OCI-LY1 (cell line): ENCODE results near the gene CDC123.

Experiments used
- H2AFZ ChIP-seq: fragments of 200-600 bp; sonication (generic), shearing (Covaris generic); 2 replicates; pipeline ENCODE4 v1.6.0; 2014; ENCODE audit warnings: antibody characterized with exemption, mild to moderate bottlenecking, low read length
- H3F3A ChIP-seq: fragments of 200-600 bp; sonication (generic), shearing (Covaris generic); 2 replicates; pipeline ENCODE4 v1.6.0; 2014; ENCODE audit warnings: mild to moderate bottlenecking, antibody characterized with exemption, low read length, moderate library complexity; ENCODE audit not compliant: insufficient read depth
- H3K27ac ChIP-seq: fragments of 200-600 bp; sonication (generic); 2 replicates; pipeline ENCODE4 v1.5.1; 2014; ENCODE audit warnings: low read length, mixed run types, mild to moderate bottlenecking, low read depth; ENCODE audit not compliant: poor library complexity, severe bottlenecking
- H3K27me3 ChIP-seq: fragments of 200-600 bp; sonication (generic); 2 replicates; pipeline ENCODE4 v1.6.0; 2014; ENCODE audit warnings: antibody characterized with exemption, mild to moderate bottlenecking, low read length, moderate library complexity; ENCODE audit not compliant: insufficient read depth
- H3K36me3 ChIP-seq: fragments of 200-600 bp; sonication (generic); 2 replicates; pipeline ENCODE4 v1.6.1; 2014; ENCODE audit warnings: mild to moderate bottlenecking, antibody characterized with exemption, low read length, moderate library complexity, mixed read lengths; ENCODE audit not compliant: insufficient read depth
- H3K4me1 ChIP-seq: fragments of 200-600 bp; sonication (generic); 2 replicates; pipeline ENCODE4 v1.5.1; 2014; ENCODE audit warnings: mild to moderate bottlenecking, low read length, moderate library complexity; ENCODE audit not compliant: insufficient read depth, severe bottlenecking
- H3K4me2 ChIP-seq: fragments of 200-600 bp; sonication (generic), shearing (Covaris generic); 2 replicates; pipeline ENCODE4 v1.6.1; 2014; ENCODE audit warnings: low read length
- H3K4me3 ChIP-seq: fragments of 200-600 bp; sonication (generic); 2 replicates; pipeline ENCODE4 v1.5.1; 2014; ENCODE audit warnings: low read length, low read depth, mild to moderate bottlenecking, mixed read lengths; ENCODE audit not compliant: poor library complexity, severe bottlenecking
- H3K79me2 ChIP-seq: fragments of 200-600 bp; shearing (Covaris generic); 2 replicates; pipeline ENCODE4 v1.6.1; 2016; ENCODE audit warnings: mixed run types, low read length, mixed read lengths; ENCODE audit not compliant: insufficient read depth
- H3K9ac ChIP-seq: fragments of 200-600 bp; sonication (generic), shearing (Covaris generic); 2 replicates; pipeline ENCODE4 v1.6.1; 2014; ENCODE audit warnings: mild to moderate bottlenecking, low read length, mixed read lengths
- H3K9me2 ChIP-seq: fragments of 200-600 bp; sonication (generic), shearing (Covaris generic); 2 replicates; pipeline ENCODE4 v1.6.1; 2014; ENCODE audit warnings: low read depth, mild to moderate bottlenecking, low read length, mixed read lengths
- H3K9me3 ChIP-seq: fragments of 200-600 bp; shearing (Covaris generic); 2 replicates; pipeline ENCODE4 v1.6.1; 2014; ENCODE audit warnings: low read length, mixed read lengths
- H4K20me1 ChIP-seq: fragments of 200-600 bp; sonication (generic), shearing (Covaris generic); 2 replicates; pipeline ENCODE4 v1.6.0; 2016; ENCODE audit warnings: mild to moderate bottlenecking, low read length; ENCODE audit not compliant: insufficient read depth
- EZH2 ChIP-seq: fragments of 200-600 bp; sonication (generic), shearing (Covaris generic); IDR thresholded peaks from 2 replicates; pipeline ENCODE4 v1.8.0; 2017; ENCODE audit warnings: borderline replicate concordance, mixed run types, mild to moderate bottlenecking, antibody characterized with exemption, low read length, moderate library complexity, mixed read lengths
- TF ChIP-seq, protein P1 (sequence below): fragments of 200-600 bp; sonication (generic), shearing (Covaris generic); IDR thresholded peaks from 2 replicates; pipeline ENCODE4 v1.5.1; 2017; ENCODE audit warnings: mild to moderate bottlenecking, antibody characterized with exemption, low read length, moderate library complexity, mixed read lengths

CDC123 gene

DNA sequence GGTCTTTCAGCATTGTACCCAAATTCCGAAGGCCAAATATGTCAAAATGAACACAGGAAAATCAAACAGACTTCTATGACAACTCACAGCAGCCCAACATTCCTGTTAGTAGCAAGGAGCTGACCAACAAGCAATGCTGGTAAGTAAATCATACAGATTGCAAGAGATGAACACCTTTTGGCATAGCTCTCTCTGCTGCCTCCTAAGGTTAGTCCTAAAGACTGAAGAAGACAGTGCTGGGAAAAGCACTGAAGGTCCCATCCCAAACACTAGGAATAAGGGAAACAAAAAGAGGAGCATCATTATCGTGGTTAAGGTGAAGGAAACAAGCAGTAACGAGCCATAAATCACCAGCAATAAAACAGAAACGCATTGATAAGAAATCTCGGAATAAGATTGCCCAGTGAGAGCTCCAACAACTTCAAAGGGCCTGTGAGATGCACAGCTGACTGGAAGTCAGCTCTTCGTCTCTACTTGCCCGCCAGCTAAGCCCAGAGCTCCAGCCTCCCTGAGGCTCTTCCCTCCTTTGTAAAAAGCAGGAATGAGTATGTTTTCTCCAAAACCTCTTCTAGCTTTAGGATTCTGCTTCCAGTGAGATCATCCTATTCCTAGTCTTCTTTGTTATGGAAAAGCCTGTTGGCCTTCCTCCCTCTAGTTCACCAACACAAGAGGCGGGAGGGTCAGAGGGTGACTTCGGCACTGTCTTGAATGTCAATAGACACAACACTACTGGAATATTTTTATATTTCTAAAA lies 15.6 kb upstream of the CDC123 start:
- H3K9me2 ChIP-seq = no peaks in the 10 kb centered on the region
- H3K36me3 ChIP-seq = peaks cover 57% of the 10 kb centered on the region
- H3K4me3 ChIP-seq = no peak overlapping the region
- no peak overlapping the region for H3K9ac ChIP-seq
- H3K79me2 ChIP-seq = no peaks in the 10 kb centered on the region
- no peak overlapping the region for H2AFZ ChIP-seq
- no peaks in the 10 kb centered on the region for H3K9me3 ChIP-seq
- H3K27ac ChIP-seq = no peak overlapping the region
- TF ChIP-seq, protein P1, sequence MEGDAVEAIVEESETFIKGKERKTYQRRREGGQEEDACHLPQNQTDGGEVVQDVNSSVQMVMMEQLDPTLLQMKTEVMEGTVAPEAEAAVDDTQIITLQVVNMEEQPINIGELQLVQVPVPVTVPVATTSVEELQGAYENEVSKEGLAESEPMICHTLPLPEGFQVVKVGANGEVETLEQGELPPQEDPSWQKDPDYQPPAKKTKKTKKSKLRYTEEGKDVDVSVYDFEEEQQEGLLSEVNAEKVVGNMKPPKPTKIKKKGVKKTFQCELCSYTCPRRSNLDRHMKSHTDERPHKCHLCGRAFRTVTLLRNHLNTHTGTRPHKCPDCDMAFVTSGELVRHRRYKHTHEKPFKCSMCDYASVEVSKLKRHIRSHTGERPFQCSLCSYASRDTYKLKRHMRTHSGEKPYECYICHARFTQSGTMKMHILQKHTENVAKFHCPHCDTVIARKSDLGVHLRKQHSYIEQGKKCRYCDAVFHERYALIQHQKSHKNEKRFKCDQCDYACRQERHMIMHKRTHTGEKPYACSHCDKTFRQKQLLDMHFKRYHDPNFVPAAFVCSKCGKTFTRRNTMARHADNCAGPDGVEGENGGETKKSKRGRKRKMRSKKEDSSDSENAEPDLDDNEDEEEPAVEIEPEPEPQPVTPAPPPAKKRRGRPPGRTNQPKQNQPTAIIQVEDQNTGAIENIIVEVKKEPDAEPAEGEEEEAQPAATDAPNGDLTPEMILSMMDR = no peak
- no peaks in the 10 kb centered on the region for H3K4me1 ChIP-seq
- no peaks in the 10 kb centered on the region for H3K27me3 ChIP-seq
- no peak overlapping the region for H3K4me2 ChIP-seq
- H3F3A ChIP-seq = no peaks in the 10 kb centered on the region
- no peaks in the 10 kb centered on the region for H4K20me1 ChIP-seq

DNA sequence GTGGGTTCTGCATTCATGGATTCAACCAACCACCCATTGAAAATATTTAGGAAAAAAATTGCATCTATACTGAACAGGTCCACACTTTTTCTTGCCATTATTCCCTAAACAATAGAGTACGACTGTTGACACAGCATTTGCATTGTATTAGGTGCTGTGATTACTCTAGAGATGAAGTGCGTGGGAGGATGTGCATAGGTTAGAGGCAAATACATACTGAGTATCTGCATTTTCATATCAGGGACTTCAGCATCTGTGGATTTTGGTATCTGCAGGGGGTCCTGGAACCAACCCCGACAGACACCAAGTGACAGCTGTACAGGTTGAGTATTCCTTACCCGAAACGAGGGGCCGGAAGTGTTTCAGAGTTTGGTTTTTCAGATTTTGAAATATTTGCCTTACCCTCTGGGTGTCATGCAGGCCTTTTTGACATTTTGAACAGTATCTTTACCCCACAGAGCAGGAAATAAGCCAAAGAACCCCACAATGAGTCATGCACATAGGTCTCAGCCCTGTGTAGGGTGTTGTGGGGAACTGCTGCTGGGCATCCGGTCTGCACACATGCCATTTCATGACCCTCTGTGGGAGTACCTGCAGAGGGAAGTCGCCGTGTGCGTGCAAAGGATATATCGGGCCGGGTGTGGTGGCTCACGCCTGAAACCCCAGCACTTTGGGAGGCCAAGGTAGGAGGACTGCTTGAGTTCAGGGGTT lies 14.8 kb upstream of the CDC123 start:
- Histone ChIP-seq H3K4me1 (no peaks in the 10 kb centered on the region), H2AFZ (no peak overlapping the region), H3K9me3 (no peaks in the 10 kb centered on the region), H3K27me3 (no peaks in the 10 kb centered on the region), H3K79me2 (no peaks in the 10 kb centered on the region), H3K4me3 (no peak overlapping the region), H4K20me1 (no peaks in the 10 kb centered on the region), H3F3A (no peaks in the 10 kb centered on the region), H3K9me2 (no peaks in the 10 kb centered on the region), H3K9ac (no peak overlapping the region), H3K4me2 (no peak overlapping the region), H3K27ac (no peak overlapping the region), H3K36me3 (peaks cover 60% of the 10 kb centered on the region)
- TF ChIP-seq, protein P1 = no peak
- TF ChIP-seq EZH2 = no peak

DNA sequence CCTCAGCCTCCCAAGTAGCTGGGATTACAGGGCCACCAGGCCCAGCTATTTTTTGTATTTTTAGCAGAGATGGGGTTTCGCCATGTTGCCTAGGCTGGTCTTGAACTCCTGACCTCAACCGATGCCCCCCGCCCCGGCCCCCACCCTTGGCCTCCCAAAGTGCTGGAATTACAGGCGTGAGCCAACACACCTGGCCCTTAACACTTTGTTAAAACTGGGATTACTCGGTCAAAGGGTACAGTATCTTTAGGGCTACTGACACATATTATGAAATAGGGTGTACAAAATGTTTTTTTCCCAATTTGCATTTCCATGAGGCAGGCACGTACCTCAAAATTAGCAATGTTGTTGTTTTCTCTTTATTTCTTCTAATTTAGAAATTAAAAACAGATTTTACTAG lies 11.8 kb upstream of the CDC123 start:
- no peaks in the 10 kb centered on the region for H3K9me2 ChIP-seq
- no peak overlapping the region for H3K4me2 ChIP-seq
- no peak for TF ChIP-seq EZH2
- TF ChIP-seq, protein P1 = no peak
- H3K4me3 ChIP-seq = no peak overlapping the region
- H4K20me1 ChIP-seq = no peaks in the 10 kb centered on the region
- H3K36me3 ChIP-seq = peaks cover 50% of the 10 kb centered on the region
- no peaks in the 10 kb centered on the region for H3K27me3 ChIP-seq
- H3K9me3 ChIP-seq = no peaks in the 10 kb centered on the region
- H3K27ac ChIP-seq = no peak overlapping the region
- peaks cover under 1% of the 10 kb centered on the region; the same call in 1 of the 2 replicates for H3K79me2 ChIP-seq
- no peaks in the 10 kb centered on the region for H3K4me1 ChIP-seq
- H2AFZ ChIP-seq = no peak overlapping the region
- H3K9ac ChIP-seq = no peak overlapping the region
- no peaks in the 10 kb centered on the region for H3F3A ChIP-seq
